ENCODE measurements around the gene CNGB1. TPM values are rescaled to one million over a fixed set of nuclear protein-coding genes. Genes with fewer than 3 reads are reported as not detected.

Gene CNGB1
- polyA plus RNA-seq, 1 of the 3 experiments (the other 2 are of a cell fraction): 0.05 TPM

- TF ChIP-seq CTCF (IDR thresholded peaks at IDR 0.05) (no peak), RCOR1 (IDR thresholded peaks at IDR 0.05; ENCODE audit: low read length) (no peak), SIN3A (IDR thresholded peaks at IDR 0.05; ENCODE audit: borderline replicate concordance, low read depth, low read length) (no peak), GABPA (IDR thresholded peaks at IDR 0.05; ENCODE audit: low read depth) (no peak), EP300 (IDR thresholded peaks at IDR 0.05; ENCODE audit: borderline replicate concordance in 1 of 2, low read depth in 1 of 2, low read length in 1 of 2) (no peak), PBX3 (IDR thresholded peaks at IDR 0.05) (no peak), USF1 (IDR thresholded peaks at IDR 0.05; ENCODE audit: borderline replicate concordance, low read depth) (no peak)
Observed at GRCh38 chr16:57958544-57958943, 12.4 kb downstream of the CNGB1 start (continued).

- CTCF ChIA-PET: interaction anchor here (1.0 to 1.2 kb wide), 2 partner anchors 11 to 42 kb away, joined by 4 read pairs; no protein-coding TSS in a partner anchor
- POLR2A ChIA-PET: no interaction called here
- no peaks in the 10 kb centered on the region for H4K20me1 ChIP-seq (ENCODE audit: insufficient read depth)
Observed at GRCh38 chr16:57957673-57958392, 13.1 kb downstream of the CNGB1 start.

More at GRCh38 chr16:57957673-57958392, 13.1 kb downstream of the CNGB1 start:
- 54% methylated on average over 6 of the region's 8 CpGs for WGBS (ENCODE audit: low lambda C conversion rate)
- no peaks in the 10 kb centered on the region; a peak in 1 of 4 replicates for H3K4me1 ChIP-seq (ENCODE audit: control insufficient read depth in 1 of 2, insufficient read depth in 2 of 2, low read depth in 1 of 2, low read length in 1 of 2)
- no peak overlapping the region for H2AFZ ChIP-seq (ENCODE audit: low read depth)
- no peak overlapping the region for H3K27ac ChIP-seq (ENCODE audit: low read depth in 2 of 2, low read length in 1 of 2)
- H3K9me3 ChIP-seq: no peaks in the 10 kb centered on the region
- H3K27me3 ChIP-seq (ENCODE audit: insufficient read depth): peaks cover 8% of the 10 kb centered on the region; the same call in 1 of the 2 replicates
- no peak overlapping the region for H3K4me2 ChIP-seq
- no peaks in the 10 kb centered on the region for H3K9me2 ChIP-seq
- no peak overlapping the region for H3K9ac ChIP-seq
- H3F3A ChIP-seq (replicated peaks; ENCODE audit: insufficient read depth): no peaks in the 10 kb centered on the region
- no peaks in the 10 kb centered on the region for H3K36me3 ChIP-seq (replicated peaks in 1 of 2; ENCODE audit: control insufficient read depth in 1 of 2, insufficient read depth in 2 of 2, low read length in 1 of 2)
- no peak for DNase-seq
- no peak for TF ChIP-seq MXI1 (IDR thresholded peaks at IDR 0.05; ENCODE audit: low read depth, low read length)
- no peak for TF ChIP-seq CHD2 (IDR thresholded peaks at IDR 0.05; ENCODE audit: low read length, partially characterized antibody)
- no peak for TF ChIP-seq RCOR1 (IDR thresholded peaks at IDR 0.05; ENCODE audit: low read length)
- no peak for TF ChIP-seq CTCF (IDR thresholded peaks at IDR 0.05)
- TF ChIP-seq TAF1 (IDR thresholded peaks at IDR 0.05; ENCODE audit: borderline replicate concordance, low read depth, low read length): no peak
- H3K4me3 ChIP-seq (ENCODE audit: low read depth in 2 of 2, low read length in 1 of 2): no peak overlapping the region
- no peaks in the 10 kb centered on the region for H3K79me2 ChIP-seq (ENCODE audit: insufficient read depth)

Data from SK-N-SH (cell line).